Calu3 (cell line): Measurements from ENCODE around the gene GRIFIN. TPM values are rescaled to one million over a fixed set of nuclear protein-coding genes. Genes with fewer than 3 reads are reported as not detected.

Source experiments
- BruUV-seq: library from RNA; stranded (reverse); fragments of 400-500 nt; replicated peaks from 2 replicates; lab custom pipeline; 2021; lab: Mats Ljungman, UMichigan
- CTCF ChIA-PET: fragments of 300-600 bp; sonication (Branson Sonifier 250); formaldehyde crosslinking; loops from one replicate; lab custom pipeline; 2022; ENCODE audit warnings: antibody characterized with exemption; lab: Charles Lee
- DNase-seq: peaks from one replicate; pipeline ENCODE4 v3.0.0; 2022
- H3K27ac Mint-ChIP-seq: one replicate; pipeline ENCODE4 v1.8.0; 2022; ENCODE audit warnings: mixed read lengths; ENCODE audit not compliant: unreplicated experiment
- H3K27me3 Mint-ChIP-seq: one replicate; pipeline ENCODE4 v1.8.0; 2022; ENCODE audit warnings: mixed read lengths; ENCODE audit not compliant: unreplicated experiment
- H3K36me3 Mint-ChIP-seq: one replicate; pipeline ENCODE4 v1.8.0; 2022; ENCODE audit warnings: mild to moderate bottlenecking, moderate library complexity, mixed read lengths; ENCODE audit not compliant: insufficient read depth, unreplicated experiment
- H3K4me1 Mint-ChIP-seq: one replicate; pipeline ENCODE4 v1.8.0; 2022; ENCODE audit warnings: mild to moderate bottlenecking, low read depth, mixed read lengths; ENCODE audit not compliant: unreplicated experiment
- H3K4me3 Mint-ChIP-seq: one replicate; pipeline ENCODE4 v1.8.0; 2022; ENCODE audit warnings: mild to moderate bottlenecking, low read depth, moderate library complexity, mixed read lengths; ENCODE audit not compliant: unreplicated experiment
- H3K9me3 Mint-ChIP-seq: one replicate; pipeline ENCODE4 v1.8.0; 2022; ENCODE audit warnings: low read depth, mixed read lengths; ENCODE audit not compliant: unreplicated experiment
- CTCF ChIP-seq: fragments of 200-600 bp; IDR thresholded peaks from one replicate; pipeline ENCODE4 v1.8.0; 2022; ENCODE audit warnings: antibody characterized with exemption; ENCODE audit not compliant: unreplicated experiment
- intact Hi-C: fragments of 100-400 bp; cut with micrococcal nuclease; formaldehyde crosslinking; loops from one replicate; pipeline ENCODE4 v1.10.0; 2022; ENCODE audit not compliant: unreplicated experiment
- total RNA-seq: library from RNA; stranded (reverse); gene quantifications from 2 replicates; pipeline ENCODE4 v1.2.3, GENCODE V29; 2022

The GRIFIN gene
- total RNA-seq, 1 experiment from 2014 or later = not detected

GRCh38 chr7:2492038-2492437, 15.8 kb upstream of the GRIFIN start:
- Mint-ChIP-seq H3K36me3 (peaks cover 11% of the 10 kb centered on the region), H3K27me3 (peaks cover 84% of the 10 kb centered on the region), H3K4me3 (no peak overlapping the region), H3K27ac (no peak overlapping the region), H3K4me1 (no peaks in the 10 kb centered on the region), H3K9me3 (peaks cover 6% of the 10 kb centered on the region)
- DNase-seq = no peak
- TF ChIP-seq CTCF = no peak
- intact Hi-C loops = no loop called here
- BruUV-seq = no TSS peak
- CTCF ChIA-PET = no interaction called here

DNA sequence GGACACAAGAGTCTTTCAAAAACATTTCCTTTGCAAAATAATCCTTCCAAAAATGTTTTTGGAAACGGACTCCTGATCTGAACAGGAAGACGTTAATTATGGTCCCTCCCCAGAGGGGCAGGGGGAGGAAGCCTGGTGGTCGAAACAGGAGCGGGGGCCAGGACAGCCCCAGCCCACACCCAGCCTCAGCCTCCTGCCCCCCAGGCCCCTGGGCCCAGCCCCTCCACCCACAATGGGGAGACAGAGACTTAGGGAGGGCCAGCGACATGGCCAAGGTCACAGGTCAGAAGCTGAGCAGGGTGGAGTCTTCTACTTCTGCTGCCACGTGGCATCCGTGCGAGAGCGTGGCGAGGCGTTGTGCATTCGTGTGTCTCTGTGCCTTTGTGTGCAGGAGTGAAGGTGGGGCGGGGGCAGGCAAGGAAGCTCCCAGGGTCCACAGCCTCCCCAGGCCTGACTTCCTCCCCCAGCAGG, 14.0 kb upstream of the GRIFIN start:
- no peak for TF ChIP-seq CTCF
- CTCF ChIA-PET = no interaction called here

GRCh38 chr7:2488681-2489080, 12.5 kb upstream of the GRIFIN start:
- CTCF ChIA-PET = interaction anchor here (0.6 kb wide), 1 partner anchor 20 kb away, joined by 6 read pairs; no protein-coding TSS in a partner anchor
- no peak for DNase-seq
- Mint-ChIP-seq H3K9me3 (peaks cover 6% of the 10 kb centered on the region), H3K4me1 (no peaks in the 10 kb centered on the region), H3K27ac (no peak overlapping the region), H3K4me3 (no peak overlapping the region), H3K36me3 (peaks cover 5% of the 10 kb centered on the region), H3K27me3 (peaks cover 55% of the 10 kb centered on the region)
- intact Hi-C loops = no loop called here
- no peak for TF ChIP-seq CTCF
- no TSS peak for BruUV-seq

More for the DNA sequence above, 14.0 kb upstream of the GRIFIN start:
- Mint-ChIP-seq H3K9me3 (peaks cover 6% of the 10 kb centered on the region), H3K36me3 (peaks cover 5% of the 10 kb centered on the region), H3K4me1 (no peaks in the 10 kb centered on the region), H3K27ac (no peak overlapping the region), H3K4me3 (no peak overlapping the region), H3K27me3 (peaks cover 70% of the 10 kb centered on the region)
- intact Hi-C loops = no loop called here
- no TSS peak for BruUV-seq
- no peak for DNase-seq

GRCh38 chr7:2488272-2488645, 12.1 kb upstream of the GRIFIN start:
- no peaks in the 10 kb centered on the region for H3K4me1 Mint-ChIP-seq
- peaks cover 5% of the 10 kb centered on the region for H3K36me3 Mint-ChIP-seq
- DNase-seq = no peak
- no peak overlapping the region for H3K27ac Mint-ChIP-seq
- no peak for TF ChIP-seq CTCF
- peaks cover 51% of the 10 kb centered on the region for H3K27me3 Mint-ChIP-seq
- no TSS peak for BruUV-seq
- H3K4me3 Mint-ChIP-seq = no peak overlapping the region
- peaks cover 6% of the 10 kb centered on the region for H3K9me3 Mint-ChIP-seq
- CTCF ChIA-PET = interaction anchor here (0.6 kb wide), 1 partner anchor 19 kb away, joined by 6 read pairs; no protein-coding TSS in a partner anchor
- intact Hi-C loops = no loop called here
